NCI-H2196 treated with DMSO at 0.1 percent for 48 hours (cell line): ENCODE measurements around the gene SPEF2.

Experiments
- DNase-seq: peaks from one replicate; lab custom pipeline; 2025; ENCODE audit not compliant: unreplicated experiment; lab: John Stamatoyannopoulos, UW

SPEF2 gene

GRCh38 chr5:35617435-35618303, at the start of gene SPEF2:
TSS of gene SPEF2 (plus strand) at chr5:35617863. CDS start at chr5:35617998, 135 bp downstream.
- peak; percentile 43 for DNase-seq

GRCh38 chr5:35575578-35575977, 42.1 kb upstream of the SPEF2 start:
- DNase-seq, result no peak

GRCh38 chr5:35587419-35587818, 30.2 kb upstream of the SPEF2 start:
- DNase-seq, result no peak

GRCh38 chr5:35593338-35593737, 24.3 kb upstream of the SPEF2 start:
- no peak for DNase-seq

GRCh38 chr5:35598707-35599370, 18.8 kb upstream of the SPEF2 start:
- no peak for DNase-seq

- no peak for DNase-seq
These were observed 17.1 kb upstream of the SPEF2 start for GRCh38 chr5:35600591-35600990.

GRCh38 chr5:35608881-35609779, 8.5 kb upstream of the SPEF2 start:
- no peak for DNase-seq

- DNase-seq, result no peak
These were observed 616 bp upstream of the SPEF2 start for GRCh38 chr5:35617060-35617434.

- DNase-seq, result no peak
These were observed 607 bp downstream of the SPEF2 start for GRCh38 chr5:35618304-35618636.

- DNase-seq, result no peak
These were observed 1.1 kb downstream of the SPEF2 start for GRCh38 chr5:35618781-35619180.

- DNase-seq, result no peak
These were observed 5.3 kb downstream of the SPEF2 start for GRCh38 chr5:35622974-35623373.

GRCh38 chr5:35623991-35624390, 6.3 kb downstream of the SPEF2 start:
- DNase-seq, result no peak

- no peak for DNase-seq
These were observed 8.4 kb downstream of the SPEF2 start for GRCh38 chr5:35626108-35626507.

GRCh38 chr5:35626553-35626952, 8.9 kb downstream of the SPEF2 start:
- DNase-seq, result no peak

GRCh38 chr5:35634326-35634725, 16.7 kb downstream of the SPEF2 start:
- no peak for DNase-seq

GRCh38 chr5:35640623-35641022, 23.0 kb downstream of the SPEF2 start:
- no peak for DNase-seq

- no peak for DNase-seq
These were observed 26.9 kb downstream of the SPEF2 start for GRCh38 chr5:35644543-35644942.

- no peak for DNase-seq
These were observed 29.5 kb downstream of the SPEF2 start for GRCh38 chr5:35647128-35647527.

- no peak for DNase-seq
These were observed 30.0 kb downstream of the SPEF2 start for GRCh38 chr5:35647712-35648111.

GRCh38 chr5:35651002-35651756, 33.5 kb downstream of the SPEF2 start:
- peak; percentile 4 for DNase-seq

- DNase-seq, result no peak
These were observed 39.1 kb downstream of the SPEF2 start for GRCh38 chr5:35656721-35657120.
